Erythroblast (primary cell): ENCODE measurements around the gene HMX1.

Experiments
- DNase-seq, 2 experiments: peaks; one replicate each; lab custom pipeline; 2025; lab: John Stamatoyannopoulos, UW
- GATA1 ChIP-seq: IDR thresholded peaks from 2 replicates; pipeline ENCODE4 v1.6.1; 2011; ENCODE audit warnings: low read depth, mild to moderate bottlenecking, control low read depth, low read length, moderate library complexity
- POLR2A ChIP-seq: IDR thresholded peaks from 2 replicates; pipeline ENCODE4 v1.6.1; 2011; ENCODE audit warnings: mild to moderate bottlenecking, low read length

HMX1 gene

GRCh38 chr4:8855818-8856245, 15.8 kb downstream of the HMX1 start:
- TF ChIP-seq POLR2A (no peak), GATA1 (no peak)

GRCh38 chr4:8854931-8855330, 16.7 kb downstream of the HMX1 start:
- TF ChIP-seq POLR2A, result no peak
- no peak for TF ChIP-seq GATA1

More at GRCh38 chr4:8855818-8856245, 15.8 kb downstream of the HMX1 start:
- DNase-seq, result no peak

GRCh38 chr4:8854016-8854415, 17.6 kb downstream of the HMX1 start:
- DNase-seq, result no peak
- TF ChIP-seq POLR2A, result no peak
- TF ChIP-seq GATA1, result no peak

More at GRCh38 chr4:8854931-8855330, 16.7 kb downstream of the HMX1 start:
- no peak for DNase-seq

GRCh38 chr4:8853249-8853648, 18.4 kb downstream of the HMX1 start:
- TF ChIP-seq GATA1 (no peak), POLR2A (no peak)
- no peak for DNase-seq

- TF ChIP-seq GATA1 (no peak), POLR2A (no peak)
These were observed 19.4 kb downstream of the HMX1 start for GRCh38 chr4:8852118-8852704.

GRCh38 chr4:8851321-8852117, 20.1 kb downstream of the HMX1 start:
- TF ChIP-seq POLR2A, result no peak
- no peak for TF ChIP-seq GATA1
- DNase-seq, result no peak

More at GRCh38 chr4:8852118-8852704, 19.4 kb downstream of the HMX1 start:
- DNase-seq, result no peak

- TF ChIP-seq GATA1 (no peak), POLR2A (no peak)
- DNase-seq, result no peak
These were observed 20.8 kb downstream of the HMX1 start for GRCh38 chr4:8850830-8851188.

- DNase-seq, result no peak
- TF ChIP-seq GATA1 (no peak), POLR2A (no peak)
These were observed 21.4 kb downstream of the HMX1 start for GRCh38 chr4:8850074-8850829.

GRCh38 chr4:8849266-8850073, 22.2 kb downstream of the HMX1 start:
- no peak for TF ChIP-seq POLR2A
- TF ChIP-seq GATA1, result no peak
- DNase-seq, result no peak

GRCh38 chr4:8848507-8849265, 23.0 kb downstream of the HMX1 start:
- TF ChIP-seq GATA1 (no peak), POLR2A (no peak)
- no peak for DNase-seq

GRCh38 chr4:8847764-8848163, 23.9 kb downstream of the HMX1 start:
- TF ChIP-seq POLR2A (no peak), GATA1 (no peak)
- no peak for DNase-seq

GRCh38 chr4:8847331-8847730, 24.3 kb downstream of the HMX1 start:
- no peak for DNase-seq
- TF ChIP-seq GATA1, result no peak
- no peak for TF ChIP-seq POLR2A

- no peak for DNase-seq
- TF ChIP-seq POLR2A, result no peak
These were observed 24.8 kb downstream of the HMX1 start for GRCh38 chr4:8846826-8847225.

GRCh38 chr4:8846046-8846720, 25.5 kb downstream of the HMX1 start:
- TF ChIP-seq GATA1, result no peak
- TF ChIP-seq POLR2A, result no peak
- no peak for DNase-seq
